RWPE2 (cell line): ENCODE results near the gene RBBP8NL.

ENCODE experiments used
- ATAC-seq: fragments of 200-7000 bp; cut with Tn5 transposase; 3 replicates; pipeline ENCODE4 v1.9.1; 2021; ENCODE audit warnings: low read depth
- DNase-seq: peaks from one replicate; pipeline ENCODE4 v3.0.0-alpha.2; 2020; ENCODE audit warnings: low spot score
- H3K27ac ChIP-seq: fragments of 450-650 bp; 2 replicates; pipeline ENCODE4 v1.5.1; 2017; ENCODE audit warnings: mild to moderate bottlenecking; ENCODE audit not compliant: poor library complexity, severe bottlenecking
- H3K27me3 ChIP-seq: fragments of 250-450 bp; sonication (Bioruptor Pico); 2 replicates; pipeline ENCODE4 v1.5.1; 2021; ENCODE audit warnings: mild to moderate bottlenecking, moderate library complexity; ENCODE audit not compliant: insufficient read depth, poor library complexity, severe bottlenecking
- H3K36me3 ChIP-seq: fragments of 250-450 bp; sonication (Bioruptor Pico); 2 replicates; pipeline ENCODE4 v1.5.1; 2020; ENCODE audit warnings: low read depth, mild to moderate bottlenecking, moderate library complexity
- H3K4me1 ChIP-seq: fragments of 250-450 bp; sonication (Bioruptor Pico); 2 replicates; pipeline ENCODE4 v1.5.1; 2021; ENCODE audit warnings: mild to moderate bottlenecking, moderate library complexity; ENCODE audit not compliant: insufficient read depth, poor library complexity, severe bottlenecking
- H3K4me3 ChIP-seq: fragments of 250-450 bp; sonication (Bioruptor Pico); 2 replicates; pipeline ENCODE4 v1.5.1; 2021; ENCODE audit warnings: mild to moderate bottlenecking, moderate library complexity; ENCODE audit not compliant: severe bottlenecking
- H3K9me3 ChIP-seq: fragments of 250-450 bp; sonication (Bioruptor Pico); 2 replicates; pipeline ENCODE4 v1.5.1; 2021; ENCODE audit warnings: mild to moderate bottlenecking, moderate library complexity; ENCODE audit not compliant: severe bottlenecking
- CTCF ChIP-seq: fragments of 450-650 bp; IDR thresholded peaks from one replicate; pipeline ENCODE4 v1.5.1; 2017; ENCODE audit warnings: mild to moderate bottlenecking, moderate library complexity; ENCODE audit not compliant: poor library complexity, severe bottlenecking

Gene RBBP8NL

GRCh38 chr20:62381202-62381797, 46.0 kb downstream of the RBBP8NL start:
- TF ChIP-seq CTCF: no peak
- Histone ChIP-seq H3K4me1 (peaks cover 51% of the 10 kb centered on the region), H3K27ac (peak overlapping the region; percentile 95), H3K9me3 (no peaks in the 10 kb centered on the region), H3K27me3 (no peaks in the 10 kb centered on the region), H3K36me3 (peaks cover 16% of the 10 kb centered on the region), H3K4me3 (no peak overlapping the region)
- DNase-seq (peak; percentile 89), ATAC-seq (peak; percentile 37)

GRCh38 chr20:62378215-62378614, 49.1 kb downstream of the RBBP8NL start:
- H3K4me3 ChIP-seq: no peak overlapping the region
- H3K36me3 ChIP-seq: 0 out of 2 replicates have a peak, but pooled peaks cover 3% of the 10 kb centered on the region
- no peaks in the 10 kb centered on the region for H3K27me3 ChIP-seq
- H3K27ac ChIP-seq: peak overlapping the region; percentile 95
- ATAC-seq (peak; percentile 67), DNase-seq (no peak)
- H3K4me1 ChIP-seq: peaks cover 53% of the 10 kb centered on the region
- no peaks in the 10 kb centered on the region for H3K9me3 ChIP-seq
- no peak for TF ChIP-seq CTCF

- 0 out of 2 replicates have a peak, but pooled peaks cover 3% of the 10 kb centered on the region for H3K36me3 ChIP-seq
- no peaks in the 10 kb centered on the region for H3K27me3 ChIP-seq
- peak overlapping the region; percentile 0 for H3K4me3 ChIP-seq
- peak; percentile 0; the same call in 2 of the 3 replicates for ATAC-seq
- peak; percentile 37 for TF ChIP-seq CTCF
- no peaks in the 10 kb centered on the region for H3K9me3 ChIP-seq
- peaks cover 53% of the 10 kb centered on the region for H3K4me1 ChIP-seq
- peak overlapping the region; percentile 95 for H3K27ac ChIP-seq
- peak; percentile 92 for DNase-seq
Observed at GRCh38 chr20:62377615-62378178, 49.6 kb downstream of the RBBP8NL start.

GRCh38 chr20:62377064-62377461, 50.3 kb downstream of the RBBP8NL start:
- no peak overlapping the region for H3K4me3 ChIP-seq
- no peaks in the 10 kb centered on the region for H3K9me3 ChIP-seq
- H3K4me1 ChIP-seq: peaks cover 53% of the 10 kb centered on the region
- peak overlapping the region; percentile 95 for H3K27ac ChIP-seq
- H3K27me3 ChIP-seq: no peaks in the 10 kb centered on the region
- ATAC-seq (no peak), DNase-seq (peak; percentile 86)
- TF ChIP-seq CTCF: no peak
- 0 out of 2 replicates have a peak, but pooled peaks cover 3% of the 10 kb centered on the region for H3K36me3 ChIP-seq
